DMS79 treated with DMSO at 0.1 percent for 48 hours (cell line): ENCODE results near the gene MC3R.
"Not testable (repeated sequence)": the region's sequence is repeated elsewhere in the genome, so short reads cannot be mapped to it uniquely, and the experiment has no call there.

Experiments used
- DNase-seq: peaks from one replicate; lab custom pipeline; 2025; lab: John Stamatoyannopoulos, UW

The MC3R gene

DNA sequence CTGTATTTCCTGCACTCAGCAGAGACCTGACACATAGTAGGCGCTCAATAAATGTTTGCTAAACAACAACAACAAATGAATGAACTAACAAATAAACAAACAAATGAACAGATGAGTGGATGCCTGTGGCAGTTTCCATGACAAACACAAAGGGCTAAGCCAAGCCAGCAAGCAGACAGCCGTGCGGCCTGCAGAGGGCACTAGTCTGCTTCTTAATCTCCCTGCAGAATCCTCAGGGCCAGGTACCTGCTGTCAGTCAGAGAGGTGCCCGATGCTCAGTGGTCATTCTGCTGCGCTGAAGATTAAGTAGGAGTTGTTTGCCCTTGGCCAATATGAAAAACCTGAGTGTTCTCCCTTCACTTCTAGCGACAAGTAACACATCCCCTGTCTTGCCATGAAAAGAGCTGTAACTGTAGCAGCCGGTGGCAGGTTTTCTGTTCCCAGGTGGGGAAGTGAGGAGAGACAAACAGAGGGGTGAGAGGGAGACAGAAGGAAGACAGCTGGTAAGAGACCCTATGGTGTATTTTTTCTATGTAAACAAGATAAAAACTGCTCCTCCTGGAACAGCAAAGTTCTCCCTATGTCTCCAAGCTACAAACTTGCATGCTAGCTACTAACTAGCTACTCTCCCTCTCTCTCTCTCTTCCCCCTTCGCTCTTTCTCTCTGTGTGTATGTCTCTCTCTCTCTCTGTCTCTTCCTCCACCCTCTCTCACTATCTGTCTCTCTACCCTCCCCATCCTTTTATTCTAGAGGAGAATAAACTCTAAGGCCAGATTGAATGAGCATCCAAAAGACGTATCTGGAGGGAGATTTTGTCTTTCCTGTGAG lies at the start of gene MC3R:
MC3R (plus strand) TSS at position 779 of the 829 bp plus-strand sequence. CDS start 112 bp downstream, outside the sequence.
- DNase-seq: peak; percentile 14

DNA sequence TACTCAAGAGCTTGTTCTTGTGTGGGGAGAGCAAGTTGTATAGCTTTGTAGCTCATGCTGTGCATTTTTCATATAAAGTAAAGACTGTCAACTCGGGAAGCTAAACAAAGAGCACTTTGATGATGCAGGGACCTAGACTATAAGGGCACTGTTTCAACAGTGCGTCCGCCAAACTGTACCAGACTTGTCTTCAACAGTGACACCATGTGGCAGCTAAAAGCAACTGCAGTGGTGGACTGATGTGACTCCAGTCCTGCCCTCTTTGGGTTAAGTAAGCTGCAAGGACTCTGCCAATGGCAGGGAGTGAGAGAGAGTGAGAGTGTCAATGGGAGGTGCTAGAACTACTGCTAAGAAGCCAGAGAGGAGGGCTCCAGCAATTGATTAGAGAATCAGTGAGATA lies 48.1 kb upstream of the MC3R start:
- no peak for DNase-seq

DNA sequence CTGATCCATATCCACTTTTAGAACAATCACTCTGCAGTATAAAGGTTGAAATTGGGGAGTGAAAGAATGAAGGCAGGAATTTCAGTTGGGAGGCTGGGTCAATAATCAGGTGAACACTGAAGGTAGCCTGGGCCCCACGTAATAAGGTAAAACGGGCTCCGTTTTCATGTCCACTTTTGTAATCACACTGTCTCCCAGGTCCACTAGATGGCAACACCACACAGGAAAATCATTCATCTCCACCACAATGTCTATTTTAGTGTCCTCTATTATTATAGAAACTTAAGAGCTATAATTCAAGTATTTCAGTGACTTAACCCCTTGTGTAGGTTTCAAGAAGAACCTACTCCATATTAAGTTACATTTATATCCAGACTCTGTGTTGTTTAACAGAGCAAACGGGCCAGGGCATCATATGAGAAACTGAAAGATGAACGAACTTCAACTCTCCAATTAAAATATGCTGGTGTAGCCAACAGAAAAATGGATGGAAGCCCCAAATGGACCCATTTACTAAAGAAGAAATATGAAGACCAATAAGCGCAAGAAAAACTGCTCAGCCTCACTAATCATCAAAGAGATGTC lies 45.9 kb upstream of the MC3R start:
- DNase-seq: no peak

DNA sequence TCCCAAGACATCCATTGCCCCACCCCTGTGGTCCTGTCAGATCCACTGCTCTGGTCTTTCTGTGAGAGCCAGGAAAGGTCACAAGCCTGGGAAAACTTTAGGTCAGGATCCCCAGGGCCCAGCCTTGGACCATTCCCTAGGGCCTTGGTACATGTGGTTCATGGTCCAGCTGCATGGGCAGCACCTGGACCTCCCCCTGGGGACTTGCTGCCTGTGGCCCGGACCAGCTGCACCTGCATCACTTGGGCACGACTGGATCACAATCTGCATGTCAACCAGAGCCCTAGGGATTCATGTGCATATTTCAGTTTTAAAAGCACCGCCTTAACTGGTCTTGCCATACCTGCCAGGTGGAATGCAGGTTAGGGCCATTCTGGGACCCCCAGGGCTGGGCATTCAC lies 44.3 kb upstream of the MC3R start:
- no peak for DNase-seq

DNA sequence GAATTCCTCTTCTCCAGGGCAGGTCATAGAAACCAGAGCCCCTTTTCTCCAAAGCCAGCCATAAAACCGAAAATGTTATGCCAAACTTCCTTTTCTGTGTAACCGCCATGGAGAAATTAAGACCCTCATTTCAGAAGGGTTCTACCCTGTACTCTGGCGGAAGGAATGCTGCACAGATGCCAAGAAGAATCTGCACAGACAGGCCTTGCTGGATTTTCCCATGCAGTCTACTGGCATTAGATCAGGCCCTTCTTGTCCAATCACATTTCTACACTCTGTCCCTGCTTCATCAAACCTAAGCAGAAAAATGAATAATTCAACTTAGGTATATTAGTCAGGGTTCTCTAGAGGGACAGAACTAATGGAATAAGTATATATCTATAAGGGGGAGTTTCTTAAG lies 43.2 kb upstream of the MC3R start:
- no peak for DNase-seq

DNA sequence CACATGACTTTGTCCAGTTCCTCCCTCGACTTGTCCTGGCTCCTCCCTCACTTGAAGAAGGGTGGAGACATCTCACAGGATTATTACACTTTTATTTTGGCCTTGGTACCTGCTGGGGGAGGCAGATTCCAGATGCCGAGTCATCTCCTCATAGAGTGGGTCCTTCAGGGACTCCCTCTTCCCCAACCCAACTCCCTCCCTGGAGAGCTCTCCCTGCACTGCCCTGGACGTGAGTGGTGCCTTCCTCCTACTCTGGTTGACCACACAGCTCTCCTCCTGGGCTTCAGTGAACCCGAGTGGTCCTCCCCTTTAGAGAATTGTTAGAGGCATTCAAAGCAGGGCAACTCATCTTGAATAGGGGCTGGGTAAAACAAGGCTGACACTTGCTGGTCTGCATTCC lies 40.9 kb upstream of the MC3R start:
- DNase-seq: no peak

DNA sequence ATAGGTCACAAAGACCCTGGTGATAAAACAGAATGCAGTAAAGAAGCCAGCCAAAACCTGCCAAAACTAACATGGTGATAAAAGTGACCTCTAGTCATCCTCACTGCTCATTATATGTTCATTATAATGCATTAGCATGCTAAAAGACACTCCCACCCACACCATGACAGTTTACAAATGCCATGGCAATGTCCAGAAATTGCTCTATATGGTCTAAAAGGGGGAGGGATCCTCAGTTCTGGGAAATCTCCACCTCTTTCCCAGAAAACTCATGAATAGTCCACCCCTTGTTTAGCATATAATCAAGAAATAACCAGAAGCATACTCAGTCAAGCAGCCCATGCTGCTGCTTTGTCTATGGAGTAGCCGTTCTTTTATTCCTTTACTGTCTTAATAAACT lies 40.4 kb upstream of the MC3R start:
- DNase-seq: no peak

DNA sequence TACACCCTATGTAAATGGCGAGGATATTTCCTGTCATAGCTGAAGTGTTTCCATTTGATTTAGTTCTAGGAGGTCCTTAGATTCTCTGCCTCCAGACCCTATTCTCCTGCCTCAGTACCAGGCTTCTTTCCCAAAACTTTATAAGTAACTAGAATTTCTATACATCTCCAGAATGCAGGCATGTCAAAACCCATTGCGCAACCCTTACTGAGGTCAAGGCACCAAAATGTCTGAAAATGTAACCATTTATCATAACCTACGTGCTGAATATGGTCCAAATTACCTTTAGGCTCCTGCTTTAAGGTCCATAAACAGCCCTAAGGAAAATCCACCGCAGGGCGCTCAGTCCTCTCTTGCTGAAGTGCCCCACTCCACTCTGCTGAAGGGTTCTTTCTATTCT lies 37.5 kb upstream of the MC3R start:
- DNase-seq: no peak

DNA sequence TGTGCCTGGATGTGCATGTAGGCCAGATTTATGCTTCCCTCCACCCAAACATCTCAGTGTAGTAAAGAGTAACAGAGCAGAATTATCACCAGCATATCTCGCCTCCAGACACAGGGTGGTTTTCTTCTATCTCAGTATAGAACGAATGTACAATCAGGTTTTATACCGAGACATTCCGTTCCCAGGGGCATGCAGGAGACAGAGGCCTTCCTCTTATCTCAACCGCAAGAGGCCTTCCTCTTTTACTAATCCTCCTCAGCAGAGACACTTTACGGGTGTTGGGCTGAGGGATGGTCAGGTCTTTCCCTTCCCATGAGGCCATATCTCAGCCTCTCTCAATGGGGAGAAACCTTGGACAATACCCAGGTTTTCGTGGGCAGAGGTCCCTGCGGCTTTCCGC lies 36.4 kb upstream of the MC3R start:
- DNase-seq: no peak

DNA sequence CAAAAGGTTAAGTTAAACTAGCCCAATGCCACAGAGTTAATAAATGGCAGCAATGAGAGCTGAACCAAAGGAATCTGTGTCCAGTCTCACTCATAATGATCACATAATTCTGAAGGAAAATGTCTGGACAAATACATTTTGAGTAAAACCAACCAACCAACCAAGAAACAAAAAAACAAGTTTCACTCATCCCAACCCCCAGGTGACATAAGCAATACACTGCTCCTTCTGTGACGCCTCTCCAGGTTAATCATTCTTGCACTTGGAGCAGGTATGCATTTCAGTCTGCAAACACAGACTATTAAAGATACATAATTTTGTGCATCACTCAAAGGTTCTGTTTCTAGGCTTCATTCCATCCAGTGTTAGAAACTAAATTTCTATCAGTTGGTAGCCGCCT lies 35.2 kb upstream of the MC3R start:
- no peak for DNase-seq

DNA sequence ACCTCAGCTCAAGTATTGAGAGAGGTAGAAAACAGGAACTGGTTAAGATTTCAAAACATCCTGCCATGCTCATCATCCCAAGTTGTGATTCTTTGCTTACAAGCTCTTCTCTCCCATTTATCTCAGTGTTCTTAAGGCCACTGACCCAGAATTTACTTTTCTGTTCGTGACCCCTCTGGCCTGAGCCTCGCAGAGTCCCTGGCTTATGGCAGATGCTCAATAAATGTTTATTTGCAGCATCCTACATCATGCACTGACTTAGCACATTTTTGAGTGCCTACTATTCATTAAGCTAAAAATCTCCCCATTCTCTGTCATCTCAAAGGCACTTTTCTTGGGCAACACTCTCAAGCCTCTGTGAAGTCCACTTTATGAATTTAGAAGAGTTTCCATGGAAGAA lies 33.4 kb upstream of the MC3R start:
- DNase-seq: no peak

DNA sequence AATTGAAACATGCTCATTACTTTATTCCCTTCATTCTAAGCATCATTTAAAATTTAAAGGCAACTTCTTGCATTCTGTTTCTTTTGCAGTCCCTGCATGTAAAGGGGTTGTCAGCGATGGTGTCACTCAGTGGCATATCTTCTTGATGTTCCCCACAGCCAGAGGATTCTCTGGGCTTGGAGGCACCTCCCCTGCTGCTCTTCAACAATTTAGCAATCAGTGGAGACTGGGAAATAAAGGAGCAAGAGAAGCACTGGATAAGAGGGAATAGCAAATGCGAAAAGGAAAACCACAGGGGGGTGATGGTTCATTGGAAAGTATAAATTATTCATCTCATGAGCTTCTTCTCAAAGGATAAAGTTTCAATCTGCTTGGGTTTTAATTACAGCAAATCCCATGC lies 30.7 kb upstream of the MC3R start:
- no peak for DNase-seq

DNA sequence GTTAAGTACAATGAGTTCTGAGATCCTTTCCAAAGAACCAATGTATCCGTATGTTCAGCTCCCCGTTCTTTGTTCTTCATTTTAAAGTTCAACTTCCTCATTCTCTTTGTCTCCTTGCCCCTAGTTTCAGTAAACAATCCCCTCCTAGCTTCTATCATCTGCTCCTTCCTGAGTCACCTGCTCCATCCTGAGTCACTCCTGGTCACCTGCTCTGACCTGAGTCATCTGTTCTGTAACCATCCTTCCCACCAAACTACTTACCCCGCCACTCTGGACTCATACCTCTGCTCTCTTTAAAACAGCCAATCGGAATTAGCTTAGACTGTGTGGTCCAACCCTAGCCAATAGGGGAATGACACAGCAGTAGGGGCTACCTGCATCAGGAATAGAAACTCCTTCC lies 27.3 kb upstream of the MC3R start:
- not testable (repeated sequence) for DNase-seq

DNA sequence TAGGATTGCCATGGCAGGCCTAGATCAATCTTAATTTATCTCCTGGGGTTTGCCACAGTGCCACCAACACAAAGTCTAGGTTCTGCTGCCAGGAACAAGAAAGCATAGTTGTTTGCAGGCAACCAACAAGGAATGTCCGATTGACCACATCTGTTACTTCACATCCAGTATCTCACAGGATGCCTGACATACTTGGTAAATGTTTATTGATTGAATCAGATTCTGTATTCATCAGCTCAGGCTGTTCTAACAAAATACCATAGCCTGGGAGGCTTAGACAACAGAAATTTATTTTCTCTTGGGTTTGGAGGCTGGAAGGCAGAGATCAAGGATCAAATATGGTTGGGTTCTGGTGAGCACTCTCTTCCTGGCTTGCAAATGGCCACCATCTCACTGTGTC lies 26.3 kb upstream of the MC3R start:
- no peak for DNase-seq

DNA sequence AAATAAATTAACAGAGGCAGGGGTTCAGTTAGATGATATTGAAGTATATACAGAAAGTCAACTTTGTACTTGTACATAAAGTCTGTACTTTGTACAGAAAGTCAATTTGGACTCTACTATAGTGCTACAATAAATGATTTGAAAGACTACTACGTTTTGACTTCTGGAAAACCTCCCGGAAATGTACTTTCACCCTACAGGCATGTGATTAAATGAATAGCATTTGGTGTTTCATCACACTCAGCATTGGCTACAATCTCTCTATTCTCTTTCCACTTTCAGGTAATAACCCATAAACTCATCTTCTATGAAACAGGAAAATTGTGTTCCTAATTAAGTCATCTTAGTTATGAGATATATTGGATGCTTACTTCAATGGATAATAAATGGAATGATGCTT lies 25.6 kb upstream of the MC3R start:
- DNase-seq: no peak

DNA sequence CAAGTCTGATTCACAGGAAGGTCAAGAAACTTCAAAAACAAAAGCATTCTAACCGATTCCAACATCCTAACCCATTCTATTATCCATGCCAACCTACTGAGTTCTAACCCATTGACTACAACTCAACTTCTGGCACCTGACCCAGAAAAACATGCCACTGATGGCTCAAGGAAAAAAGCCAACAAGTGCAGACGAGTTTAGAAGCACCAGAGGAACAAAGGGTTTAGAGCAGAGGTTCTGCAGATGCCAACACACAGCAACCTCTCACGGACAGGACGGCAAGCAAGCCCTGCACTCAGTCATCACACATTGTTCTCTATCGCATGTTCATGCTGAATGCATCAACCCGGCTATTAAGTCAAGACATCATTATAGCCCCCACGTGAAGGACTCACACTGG lies 25.2 kb upstream of the MC3R start:
- no peak for DNase-seq

DNA sequence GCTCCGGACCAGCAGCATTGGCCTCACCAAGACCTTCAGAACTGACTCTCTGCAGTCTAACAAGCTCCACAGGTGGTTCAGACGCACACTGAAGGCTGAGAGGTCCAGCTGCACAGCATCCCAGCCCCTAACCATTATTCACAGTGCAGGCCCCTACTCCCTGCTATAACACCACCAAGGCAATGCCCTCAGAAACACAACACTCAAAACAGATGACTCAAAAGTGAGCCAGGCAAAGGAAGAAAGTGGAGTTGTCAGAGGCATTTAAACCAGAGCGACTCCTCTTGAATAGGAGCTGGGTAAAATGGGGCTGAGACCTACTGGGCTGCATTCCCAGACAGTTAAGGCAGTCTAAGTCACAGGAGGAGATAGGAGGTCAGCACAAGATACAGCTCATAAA lies 20.5 kb upstream of the MC3R start:
- DNase-seq: no peak

DNA sequence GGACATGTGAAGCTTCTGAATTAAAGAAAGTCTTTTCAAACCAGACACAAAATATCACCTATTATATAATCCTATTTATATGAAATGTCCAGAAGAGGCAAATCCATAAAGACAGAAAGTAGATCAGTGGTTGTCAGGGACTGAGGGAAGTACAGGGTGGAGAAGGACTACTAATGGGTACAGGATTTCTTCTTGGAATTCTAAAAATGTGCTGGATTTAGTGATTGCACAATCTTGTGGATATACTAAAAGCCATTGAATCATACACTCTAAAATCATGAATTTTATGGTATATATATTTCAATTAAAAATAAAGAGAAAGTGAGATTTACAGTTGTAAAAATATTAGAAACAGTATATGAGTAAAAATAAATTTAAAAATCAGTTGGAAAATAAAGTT lies 18.7 kb upstream of the MC3R start:
- no peak for DNase-seq

DNA sequence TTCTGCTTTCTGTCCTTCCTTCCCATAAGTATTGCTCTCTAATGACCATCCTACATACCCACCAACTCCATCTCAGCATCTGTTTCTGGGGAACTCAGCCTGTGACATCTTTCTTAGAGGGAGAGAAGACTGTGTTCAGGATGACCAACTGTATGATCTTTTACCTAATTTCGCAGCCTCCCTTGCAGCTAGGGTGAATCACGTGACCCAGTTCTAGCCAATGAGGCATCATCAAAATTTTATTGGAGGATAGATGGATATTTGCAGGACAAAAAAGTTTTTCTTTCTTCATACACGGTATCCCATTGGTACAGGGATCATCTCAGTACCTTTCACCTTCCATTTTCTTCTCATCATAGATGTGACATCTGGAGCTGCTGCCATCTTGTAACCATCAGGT lies 14.4 kb upstream of the MC3R start:
- no peak for DNase-seq

DNA sequence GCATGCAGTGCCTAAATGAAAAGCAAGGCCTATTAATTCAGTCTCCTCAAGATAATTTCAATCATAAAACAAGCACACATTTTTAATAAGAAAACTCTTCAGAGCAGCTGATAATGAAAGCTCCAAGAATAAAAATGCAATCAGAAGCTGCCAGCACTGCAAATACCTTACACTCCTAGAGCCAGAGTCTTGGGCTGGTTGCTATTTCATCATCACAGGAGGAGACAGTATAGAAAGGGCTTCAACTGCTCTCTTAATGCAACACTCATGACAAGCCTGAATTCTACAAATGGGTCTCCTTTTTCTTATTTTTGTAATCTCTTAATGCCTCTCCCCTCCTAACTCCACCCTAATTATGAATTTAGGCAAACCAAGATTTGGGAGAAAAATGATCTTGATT lies 11.2 kb upstream of the MC3R start:
- no peak for DNase-seq

DNA sequence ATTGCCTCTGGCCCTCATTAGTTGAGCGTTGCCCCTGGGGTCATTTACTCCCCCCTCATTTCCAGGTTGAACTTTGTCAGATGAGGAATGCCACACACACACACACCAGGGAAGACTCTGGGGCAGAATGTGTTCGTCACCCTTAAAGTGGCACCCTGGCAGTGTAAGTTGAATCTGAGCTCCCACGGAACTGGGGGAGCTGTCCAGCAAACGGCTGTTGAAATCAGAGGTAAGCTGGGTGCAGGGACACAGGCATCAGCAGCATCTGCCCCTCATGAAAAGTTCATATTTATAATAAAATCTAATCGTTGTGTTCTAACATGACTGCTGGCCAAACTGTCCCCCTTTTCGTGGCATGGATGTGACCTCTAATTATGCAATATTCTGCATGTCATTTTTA lies 4.3 kb upstream of the MC3R start:
- DNase-seq: no peak

DNA sequence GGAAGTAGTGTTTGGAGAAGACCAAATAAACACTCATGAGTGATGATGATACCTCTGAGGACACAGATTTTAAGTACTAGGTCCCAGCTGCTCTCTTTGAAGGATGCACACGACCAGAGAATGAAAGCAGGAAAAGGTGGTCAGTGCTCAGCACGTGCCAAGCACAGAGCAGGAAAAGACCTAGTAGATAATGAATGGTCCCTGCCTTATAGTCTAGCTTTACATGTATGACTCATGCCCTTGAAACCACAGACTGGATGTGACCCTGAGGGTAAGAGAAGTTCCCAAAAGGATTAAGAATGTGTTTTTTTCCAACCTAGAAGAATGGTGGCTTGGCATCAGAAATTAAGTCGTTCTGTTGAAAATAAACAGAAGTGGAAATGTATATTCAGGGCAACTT lies 2.8 kb upstream of the MC3R start:
- DNase-seq: no peak

DNA sequence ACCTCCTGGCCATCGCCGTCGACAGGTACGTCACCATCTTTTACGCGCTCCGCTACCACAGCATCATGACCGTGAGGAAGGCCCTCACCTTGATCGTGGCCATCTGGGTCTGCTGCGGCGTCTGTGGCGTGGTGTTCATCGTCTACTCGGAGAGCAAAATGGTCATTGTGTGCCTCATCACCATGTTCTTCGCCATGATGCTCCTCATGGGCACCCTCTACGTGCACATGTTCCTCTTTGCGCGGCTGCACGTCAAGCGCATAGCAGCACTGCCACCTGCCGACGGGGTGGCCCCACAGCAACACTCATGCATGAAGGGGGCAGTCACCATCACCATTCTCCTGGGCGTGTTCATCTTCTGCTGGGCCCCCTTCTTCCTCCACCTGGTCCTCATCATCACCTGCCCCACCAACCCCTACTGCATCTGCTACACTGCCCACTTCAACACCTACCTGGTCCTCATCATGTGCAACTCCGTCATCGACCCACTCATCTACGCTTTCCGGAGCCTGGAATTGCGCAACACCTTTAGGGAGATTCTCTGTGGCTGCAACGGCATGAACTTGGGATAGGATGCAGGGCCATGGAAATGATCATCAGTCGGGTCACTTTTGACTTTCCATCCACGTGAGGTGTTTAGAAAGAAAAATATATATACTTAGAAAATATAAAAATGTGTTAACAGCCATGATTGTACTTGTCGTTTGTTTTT lies 868 bp downstream of the MC3R start:
- DNase-seq: no peak
